ENCODE data around the gene PRSS27. TPM values are rescaled to one million over a fixed set of nuclear protein-coding genes. Genes with fewer than 3 reads are reported as not detected.

PRSS27 gene
- polyA plus RNA-seq, 1 donor (not counting 4 experiments of a cell fraction or from before 2014, with no cell fraction given), result 0.20 TPM

DNA sequence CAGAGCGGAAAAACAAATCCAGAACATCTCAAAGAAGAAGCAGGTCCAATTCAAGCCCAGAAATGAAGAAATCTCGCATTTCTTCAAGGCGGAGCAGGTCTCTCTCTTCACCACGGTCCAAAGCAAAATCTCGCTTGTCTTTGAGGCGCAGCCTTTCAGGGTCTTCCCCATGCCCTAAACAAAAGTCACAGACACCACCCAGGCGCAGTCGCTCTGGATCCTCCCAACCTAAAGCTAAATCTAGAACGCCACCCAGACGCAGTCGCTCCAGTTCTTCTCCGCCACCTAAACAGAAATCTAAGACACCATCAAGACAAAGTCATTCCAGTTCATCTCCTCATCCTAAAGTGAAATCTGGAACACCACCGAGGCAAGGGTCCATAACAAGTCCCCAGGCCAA is 42.7 kb upstream of the PRSS27 start:
- Histone ChIP-seq H3K4me1 (ENCODE audit: control insufficient read depth, extremely low read depth, insufficient read depth, low read length) (no peaks in the 10 kb centered on the region), H3K4me2 (ENCODE audit: control insufficient read depth, extremely low read depth, insufficient read depth, low read depth, low read length) (no peak overlapping the region), H3K36me3 (ENCODE audit: control insufficient read depth in 2 of 2, extremely low read depth in 1 of 2, insufficient read depth in 2 of 2, low read length in 2 of 2) (peaks cover 66 to 95% of the 10 kb centered on the region in 2 experiments), H3K9me3 (ENCODE audit: control insufficient read depth, low read depth, low read length) (no peaks in the 10 kb centered on the region), H3K9ac (ENCODE audit: control insufficient read depth, extremely low read depth, insufficient read depth, low read length) (no peak overlapping the region), H3K79me2 (ENCODE audit: control insufficient read depth, insufficient read depth, low read length) (peaks cover 94% of the 10 kb centered on the region), H3K27me3 (ENCODE audit: control insufficient read depth, extremely low read depth, insufficient read depth, low read length) (no peaks in the 10 kb centered on the region), H4K20me1 (ENCODE audit: control insufficient read depth, extremely low read depth, insufficient read depth, low read length) (peaks cover 33% of the 10 kb centered on the region), H3K9me1 (ENCODE audit: control insufficient read depth, extremely low read depth, insufficient read depth, low read length) (peaks cover 4% of the 10 kb centered on the region), H3K4me3 (ENCODE audit: control insufficient read depth in 2 of 3, extremely low read depth in 1 of 3, insufficient read depth in 2 of 3, low read depth in 1 of 3, low read length in 3 of 3) (no peak overlapping the region), H2AFZ (ENCODE audit: control insufficient read depth, low read length) (no peak overlapping the region), H3K27ac (ENCODE audit: control insufficient read depth, insufficient read depth, low read length) (no peak overlapping the region)
- FAIRE-seq, result no peak
- no peak for DNase-seq (ENCODE audit: low read depth, low spot score)
- TF ChIP-seq, protein P1, sequence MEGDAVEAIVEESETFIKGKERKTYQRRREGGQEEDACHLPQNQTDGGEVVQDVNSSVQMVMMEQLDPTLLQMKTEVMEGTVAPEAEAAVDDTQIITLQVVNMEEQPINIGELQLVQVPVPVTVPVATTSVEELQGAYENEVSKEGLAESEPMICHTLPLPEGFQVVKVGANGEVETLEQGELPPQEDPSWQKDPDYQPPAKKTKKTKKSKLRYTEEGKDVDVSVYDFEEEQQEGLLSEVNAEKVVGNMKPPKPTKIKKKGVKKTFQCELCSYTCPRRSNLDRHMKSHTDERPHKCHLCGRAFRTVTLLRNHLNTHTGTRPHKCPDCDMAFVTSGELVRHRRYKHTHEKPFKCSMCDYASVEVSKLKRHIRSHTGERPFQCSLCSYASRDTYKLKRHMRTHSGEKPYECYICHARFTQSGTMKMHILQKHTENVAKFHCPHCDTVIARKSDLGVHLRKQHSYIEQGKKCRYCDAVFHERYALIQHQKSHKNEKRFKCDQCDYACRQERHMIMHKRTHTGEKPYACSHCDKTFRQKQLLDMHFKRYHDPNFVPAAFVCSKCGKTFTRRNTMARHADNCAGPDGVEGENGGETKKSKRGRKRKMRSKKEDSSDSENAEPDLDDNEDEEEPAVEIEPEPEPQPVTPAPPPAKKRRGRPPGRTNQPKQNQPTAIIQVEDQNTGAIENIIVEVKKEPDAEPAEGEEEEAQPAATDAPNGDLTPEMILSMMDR (optimal IDR thresholded peaks at IDR 0.05 in 1 of 3, IDR thresholded peaks at IDR 0.05 in 1 of 3, conservative IDR thresholded peaks at IDR 0.05 in 1 of 3; ENCODE audit: extremely low read depth in 1 of 3, insufficient read depth in 2 of 3, low read length in 3 of 3), result no peak
- no peak for TF ChIP-seq EZH2 (IDR thresholded peaks at IDR 0.05; ENCODE audit: low read length)
- dilution Hi-C loops (cut with MboI; ENCODE audit: extremely low pct_ligation_motif_present, low sequenced_read_pairs), result no loop called here

DNA sequence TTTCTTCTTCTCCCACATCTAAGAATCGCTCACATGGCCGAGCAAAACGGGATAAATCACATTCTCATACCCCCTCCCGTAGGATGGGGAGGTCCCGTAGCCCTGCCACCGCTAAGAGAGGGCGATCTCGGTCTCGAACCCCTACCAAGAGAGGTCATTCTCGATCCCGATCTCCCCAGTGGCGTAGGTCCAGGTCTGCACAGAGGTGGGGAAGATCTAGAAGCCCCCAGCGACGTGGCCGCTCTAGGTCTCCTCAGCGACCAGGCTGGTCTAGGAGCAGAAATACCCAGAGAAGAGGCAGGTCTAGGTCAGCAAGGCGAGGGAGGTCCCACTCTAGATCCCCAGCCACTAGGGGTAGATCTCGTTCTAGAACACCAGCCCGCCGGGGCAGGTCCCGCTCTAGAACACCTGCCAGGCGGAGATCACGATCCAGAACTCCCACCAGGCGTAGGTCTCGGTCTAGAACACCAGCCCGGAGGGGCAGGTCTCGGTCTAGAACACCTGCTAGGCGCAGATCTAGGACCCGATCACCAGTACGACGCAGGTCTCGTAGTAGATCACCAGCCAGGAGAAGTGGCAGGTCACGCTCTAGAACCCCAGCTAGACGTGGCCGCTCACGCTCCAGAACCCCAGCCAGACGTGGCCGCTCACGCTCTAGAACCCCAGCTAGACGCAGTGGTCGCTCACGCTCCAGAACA is 42.0 kb upstream of the PRSS27 start:
- no peak overlapping the region for H3K9ac ChIP-seq (ENCODE audit: control insufficient read depth, extremely low read depth, insufficient read depth, low read length)
- H3K4me1 ChIP-seq (ENCODE audit: control insufficient read depth, extremely low read depth, insufficient read depth, low read length), result no peaks in the 10 kb centered on the region
- H2AFZ ChIP-seq (ENCODE audit: control insufficient read depth, low read length), result no peak overlapping the region
- TF ChIP-seq, protein P1 (optimal IDR thresholded peaks at IDR 0.05 in 1 of 3, IDR thresholded peaks at IDR 0.05 in 1 of 3, conservative IDR thresholded peaks at IDR 0.05 in 1 of 3; ENCODE audit: extremely low read depth in 1 of 3, insufficient read depth in 2 of 3, low read length in 3 of 3), result no peak
- TF ChIP-seq EZH2 (IDR thresholded peaks at IDR 0.05; ENCODE audit: low read length), result no peak
- dilution Hi-C loops (cut with MboI; ENCODE audit: extremely low pct_ligation_motif_present, low sequenced_read_pairs), result no loop called here
- H3K4me3 ChIP-seq (ENCODE audit: control insufficient read depth in 2 of 3, extremely low read depth in 1 of 3, insufficient read depth in 2 of 3, low read depth in 1 of 3, low read length in 3 of 3), result no peak overlapping the region
- no peak for FAIRE-seq
- no peak for DNase-seq (ENCODE audit: low read depth, low spot score)
- H3K9me3 ChIP-seq (ENCODE audit: control insufficient read depth, low read depth, low read length), result no peaks in the 10 kb centered on the region
- H3K36me3 ChIP-seq (ENCODE audit: control insufficient read depth in 2 of 2, extremely low read depth in 1 of 2, insufficient read depth in 2 of 2, low read length in 2 of 2), result peaks cover 65 to 95% of the 10 kb centered on the region in 2 experiments
- H4K20me1 ChIP-seq (ENCODE audit: control insufficient read depth, extremely low read depth, insufficient read depth, low read length), result peaks cover 34% of the 10 kb centered on the region
- H3K27me3 ChIP-seq (ENCODE audit: control insufficient read depth, extremely low read depth, insufficient read depth, low read length), result no peaks in the 10 kb centered on the region
- H3K79me2 ChIP-seq (ENCODE audit: control insufficient read depth, insufficient read depth, low read length), result peaks cover 94% of the 10 kb centered on the region
- peaks cover 4% of the 10 kb centered on the region for H3K9me1 ChIP-seq (ENCODE audit: control insufficient read depth, extremely low read depth, insufficient read depth, low read length)
- H3K27ac ChIP-seq (ENCODE audit: control insufficient read depth, insufficient read depth, low read length), result no peak overlapping the region
- H3K4me2 ChIP-seq (ENCODE audit: control insufficient read depth, extremely low read depth, insufficient read depth, low read depth, low read length), result no peak overlapping the region
